T47D (cell line): ENCODE data around the gene POC1A.

Source experiments
- DNase-seq, 2 experiments: peaks; one replicate each; pipeline versions ENCODE4 v3.0.0 to v3.0.0-alpha.2; 2011 to 2012; ENCODE audit warnings: low read depth in 1 of 2, low spot score in 1 of 2
- JUND ChIP-seq: IDR thresholded peaks from 2 replicates; pipeline ENCODE4 v1.6.1; 2012; ENCODE audit warnings: low read depth
- in situ Hi-C: cut with HindIII; loops from 2 replicates; pipeline ENCODE4 v1.10.0; 2016; ENCODE audit warnings: low sequenced_read_pairs, low pct_unique_long_range_greater_than_20kb

POC1A gene

GRCh38 chr3:52029053-52029452 is 125.2 kb downstream of the POC1A start:
- in situ Hi-C loops = no loop called here
- no peak for DNase-seq

GRCh38 chr3:52028572-52028971 is 125.7 kb downstream of the POC1A start:
- DNase-seq = no peak
- TF ChIP-seq JUND = no peak
- in situ Hi-C loops = no loop called here

More at GRCh38 chr3:52029053-52029452, 125.2 kb downstream of the POC1A start:
- no peak for TF ChIP-seq JUND

DNA sequence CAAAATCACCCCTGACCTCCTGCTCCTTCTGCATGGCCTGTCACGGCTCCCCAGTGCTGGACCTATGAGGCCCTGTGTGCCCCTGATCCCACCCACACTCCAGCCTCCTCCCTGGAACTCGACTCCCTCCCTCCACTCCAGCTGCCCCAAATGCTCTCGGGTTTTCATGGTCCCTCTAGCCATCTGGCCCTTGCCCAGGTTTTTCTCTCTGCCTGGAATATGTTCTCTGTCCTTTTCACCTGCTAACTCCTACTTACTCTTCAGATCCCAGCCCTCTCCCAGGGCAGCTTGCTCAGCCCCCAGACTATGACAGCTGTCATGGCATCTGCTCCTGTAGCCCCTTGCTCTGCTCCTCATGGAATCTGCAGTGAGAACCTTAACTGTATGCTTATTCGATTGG is 128.2 kb downstream of the POC1A start:
- DNase-seq = no peak
- in situ Hi-C loops = no loop called here
- TF ChIP-seq JUND = no peak

DNA sequence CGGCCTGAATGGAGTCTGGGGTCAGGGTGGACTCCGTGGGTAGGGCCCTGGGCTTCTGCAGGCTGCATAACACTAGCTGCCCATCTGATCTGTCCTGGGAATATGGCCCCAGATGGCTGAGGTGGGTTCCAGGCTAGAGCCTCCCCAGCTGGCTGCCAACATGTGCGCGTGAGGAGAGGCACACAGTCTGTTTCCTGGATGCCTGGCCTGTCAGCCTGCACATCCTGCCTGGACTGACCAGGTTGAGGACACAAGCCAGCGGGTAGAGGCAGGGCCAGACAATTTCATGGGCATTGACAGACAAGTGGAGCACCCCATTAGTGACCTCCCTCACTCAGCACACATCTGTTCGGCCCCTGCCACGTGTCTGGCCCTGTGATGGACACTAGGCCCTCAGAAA is 128.8 kb downstream of the POC1A start:
- in situ Hi-C loops = no loop called here
- DNase-seq = no peak
- no peak for TF ChIP-seq JUND
